HL-60 (cell line): ENCODE data around the gene ZNF557.
"Not testable (repeated sequence)": the region's sequence is repeated elsewhere in the genome, so short reads cannot be mapped to it uniquely, and the experiment has no call there.

Experiments used
- DNase-seq, 2 experiments: peaks; one replicate each; pipeline ENCODE4 v3.0.0-alpha.2; 2010 to 2020; ENCODE audit warnings: low read depth in 1 of 2, low spot score in 1 of 2
- H3K27ac ChIP-seq: fragments of 250-450 bp; sonication (Bioruptor Pico); replicated peaks from 2 replicates; pipeline ENCODE4 v1.5.1; 2020; ENCODE audit warnings: mild to moderate bottlenecking, moderate library complexity
- H3K27me3 ChIP-seq: fragments of 250-450 bp; sonication (Bioruptor Pico); 2 replicates; pipeline ENCODE4 v1.5.1; 2021; ENCODE audit warnings: mild to moderate bottlenecking, moderate library complexity; ENCODE audit not compliant: insufficient read depth, poor library complexity, severe bottlenecking
- H3K4me3 ChIP-seq: replicated peaks from 2 replicates; pipeline ENCODE4 v1.5.1; 2011; ENCODE audit warnings: mild to moderate bottlenecking, control low read depth, low read length; ENCODE audit not compliant: insufficient read depth
- CTCF ChIP-seq: IDR thresholded peaks from one replicate; pipeline ENCODE4 v1.5.1; 2011; ENCODE audit warnings: low read length, control low read depth, inconsistent platforms; ENCODE audit not compliant: insufficient read depth
- GABPA ChIP-seq: IDR thresholded peaks from 2 replicates; pipeline ENCODE4 v1.6.1; 2012; ENCODE audit warnings: low read depth
- POLR2AphosphoS5 ChIP-seq: IDR thresholded peaks from 2 replicates; pipeline ENCODE4 v1.6.1; 2012; ENCODE audit warnings: low read depth
- REST ChIP-seq: IDR thresholded peaks from 2 replicates; pipeline ENCODE4 v1.6.1; 2012; ENCODE audit warnings: low read depth; ENCODE audit not compliant: insufficient replicate concordance
- SPI1 ChIP-seq: IDR thresholded peaks from 2 replicates; pipeline ENCODE4 v1.6.1; 2012; ENCODE audit warnings: low read depth, mild to moderate bottlenecking, borderline replicate concordance

Gene ZNF557

DNA sequence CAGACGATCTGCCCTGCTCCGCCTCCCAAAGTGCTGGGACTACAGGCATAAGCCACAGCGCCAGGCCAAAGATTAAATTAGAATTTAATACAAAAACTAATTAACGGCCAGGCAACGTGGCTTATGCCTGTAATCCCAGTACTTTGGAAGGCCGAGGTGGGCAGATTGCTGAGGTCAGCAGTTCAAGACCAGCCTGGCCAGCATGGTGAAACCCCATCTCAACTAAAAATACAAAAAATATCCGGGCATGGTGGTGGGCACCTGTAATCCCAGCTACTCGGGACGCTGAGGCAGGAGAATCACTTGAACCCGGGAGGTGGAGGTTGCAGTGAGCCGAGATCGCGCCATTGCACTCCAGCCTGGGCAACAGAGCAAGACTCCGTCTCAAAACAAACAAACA, 13.8 kb upstream of the ZNF557 start:
- not testable (repeated sequence) for H3K27me3 ChIP-seq, H3K27ac ChIP-seq, H3K4me3 ChIP-seq, DNase-seq

GRCh38 chr19:7056371-7056770, 13.1 kb upstream of the ZNF557 start:
- not testable (repeated sequence) for H3K4me3 ChIP-seq, DNase-seq, H3K27me3 ChIP-seq, H3K27ac ChIP-seq

- not testable (repeated sequence) for H3K4me3 ChIP-seq, DNase-seq, H3K27ac ChIP-seq, H3K27me3 ChIP-seq
Measured at GRCh38 chr19:7058576-7058975, 10.9 kb upstream of the ZNF557 start, which contains the start of gene MBD3L3. Gene MBD3L3, minus strand, starts transcription at chr19:7058676. Its CDS starts 71 bp downstream, at chr19:7058605.

GRCh38 chr19:7059977-7060376, 9.5 kb upstream of the ZNF557 start:
- not testable (repeated sequence) for H3K27me3 ChIP-seq, H3K4me3 ChIP-seq, DNase-seq, H3K27ac ChIP-seq

DNA sequence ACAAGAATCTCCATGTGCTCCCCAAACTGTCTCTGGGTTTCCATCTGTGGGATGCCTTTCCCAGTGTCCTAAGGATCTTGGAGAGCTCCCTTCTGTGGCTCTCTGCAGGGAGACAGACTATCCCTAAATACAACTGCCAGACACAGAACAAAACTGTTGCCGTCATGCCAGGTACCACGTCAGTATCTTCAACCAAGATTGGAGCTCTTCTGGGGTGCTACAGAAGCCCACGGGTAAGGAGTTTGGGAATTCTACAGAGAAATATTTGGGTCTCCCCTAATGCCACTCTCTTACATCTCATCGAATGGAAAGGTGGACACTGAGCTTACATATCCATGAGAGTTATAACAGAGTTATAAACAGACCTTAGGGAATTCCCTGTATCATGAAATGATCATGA, 6.2 kb upstream of the ZNF557 start:
- Histone ChIP-seq H3K27me3 (no peaks in the 10 kb centered on the region), H3K27ac (no peak overlapping the region), H3K4me3 (no peak overlapping the region)
- TF ChIP-seq SPI1 (no peak), CTCF (no peak), GABPA (no peak), POLR2AphosphoS5 (no peak)
- DNase-seq: no peak

DNA sequence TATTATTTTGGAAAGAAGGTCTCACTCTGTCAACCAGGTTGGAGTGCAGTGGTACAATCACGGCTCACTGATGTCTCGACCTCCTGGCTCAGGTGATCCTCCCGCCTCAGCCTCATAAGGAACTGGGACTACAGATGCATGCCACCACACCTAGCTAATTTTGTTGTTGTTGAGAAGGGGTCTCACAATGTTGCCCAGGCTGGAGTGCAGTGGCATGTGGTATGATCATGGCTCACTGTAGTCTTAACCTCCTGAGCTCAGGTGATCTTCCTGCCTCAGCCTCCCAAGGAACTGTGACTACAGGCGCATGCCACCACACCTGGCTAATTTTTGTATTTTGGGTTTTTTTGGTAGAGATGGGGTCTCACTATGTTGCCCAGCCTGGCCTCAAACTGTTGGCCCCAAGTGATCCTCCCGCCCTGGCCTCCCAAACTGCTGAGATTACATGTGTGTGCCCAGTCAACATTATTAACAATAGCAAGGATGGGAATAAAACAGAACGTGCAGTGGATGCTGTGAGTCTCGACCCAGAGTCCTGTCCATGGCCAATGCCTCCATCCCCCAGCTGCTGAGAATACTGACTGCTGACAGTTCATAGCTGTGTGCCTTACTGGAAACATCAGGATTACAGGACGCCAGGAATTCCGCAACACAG, 5.6 kb upstream of the ZNF557 start:
- no peaks in the 10 kb centered on the region for H3K27me3 ChIP-seq
- no peak for DNase-seq
- no peak for TF ChIP-seq POLR2AphosphoS5
- TF ChIP-seq SPI1: no peak
- TF ChIP-seq GABPA: no peak
- no peak overlapping the region for H3K27ac ChIP-seq
- no peak overlapping the region for H3K4me3 ChIP-seq

GRCh38 chr19:7067122-7067521, 2.4 kb upstream of the ZNF557 start:
- not testable (repeated sequence) for H3K27ac ChIP-seq, H3K27me3 ChIP-seq, DNase-seq, H3K4me3 ChIP-seq

DNA sequence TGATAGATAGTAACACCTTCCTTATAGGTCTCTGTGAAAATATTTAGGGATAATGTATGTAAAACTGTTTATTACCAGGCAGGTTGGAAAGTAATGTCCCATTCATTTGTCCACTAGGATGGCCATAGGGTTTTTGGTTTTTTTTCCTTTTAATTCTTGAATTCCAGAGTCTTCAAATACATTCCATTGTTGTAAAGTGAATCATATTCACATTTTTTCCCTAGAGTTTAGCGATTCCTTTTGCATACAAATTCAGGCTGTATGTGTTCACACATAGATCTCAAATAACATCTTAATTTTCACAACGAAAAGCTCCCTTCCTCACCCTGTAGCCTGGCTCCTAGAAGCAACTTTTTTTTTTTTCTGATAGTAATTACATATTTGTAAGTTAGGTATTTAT, 1.8 kb upstream of the ZNF557 start:
- no peak for DNase-seq
- no peak overlapping the region for H3K4me3 ChIP-seq
- H3K27me3 ChIP-seq: no peaks in the 10 kb centered on the region
- TF ChIP-seq CTCF: no peak
- TF ChIP-seq POLR2AphosphoS5: no peak
- no peak for TF ChIP-seq SPI1
- no peak for TF ChIP-seq REST
- no peak for TF ChIP-seq GABPA
- H3K27ac ChIP-seq: no peak overlapping the region
